Ammon's horn (tissue), 1 donor: Measurements from ENCODE around the gene WNK1.
"Not testable (repeated sequence)": the region's sequence is repeated elsewhere in the genome, so short reads cannot be mapped to it uniquely, and the experiment has no call there.

Source experiments
- DNase-seq: peaks from one replicate; pipeline ENCODE4 v3.0.0-alpha.2; 2016; ENCODE audit warnings: low spot score

The WNK1 gene

GRCh38 chr12:749751-750270, 2.6 kb upstream of the WNK1 start:
- DNase-seq, result peak; percentile 4

- DNase-seq, result peak; percentile 15
These were observed 1.8 kb upstream of the WNK1 start for GRCh38 chr12:750366-751191.

GRCh38 chr12:751192-751998, 984 bp upstream of the WNK1 start:
- peak; percentile 96 for DNase-seq

GRCh38 chr12:752695-753610, 574 bp downstream of the WNK1 start:
- peak; percentile 47 for DNase-seq

- DNase-seq, result peak; percentile 34
These were observed 1.5 kb downstream of the WNK1 start for GRCh38 chr12:753611-754472.

- peak; percentile 42 for DNase-seq
These were observed 2.1 kb downstream of the WNK1 start for GRCh38 chr12:754473-754820.

- DNase-seq, result peak; percentile 16
These were observed 2.6 kb downstream of the WNK1 start for GRCh38 chr12:754851-755562.

- DNase-seq, result no peak
These were observed 7.2 kb downstream of the WNK1 start for GRCh38 chr12:759628-760027.

GRCh38 chr12:761256-761655, 8.9 kb downstream of the WNK1 start:
- DNase-seq, result no peak

GRCh38 chr12:765840-766239, 13.5 kb downstream of the WNK1 start:
- DNase-seq, result no peak

- no peak for DNase-seq
These were observed 16.1 kb downstream of the WNK1 start for GRCh38 chr12:768434-768833.

- DNase-seq, result no peak
These were observed 18.1 kb downstream of the WNK1 start for GRCh38 chr12:770479-770878.

- DNase-seq, result no peak
These were observed 19.8 kb downstream of the WNK1 start for GRCh38 chr12:772056-772697.

GRCh38 chr12:774051-774614, 21.8 kb downstream of the WNK1 start:
- DNase-seq, result no peak

GRCh38 chr12:775973-776771, 23.8 kb downstream of the WNK1 start:
- not testable (repeated sequence) for DNase-seq

GRCh38 chr12:776772-777373, 24.5 kb downstream of the WNK1 start:
- not testable (repeated sequence) for DNase-seq

GRCh38 chr12:777550-778047, 25.2 kb downstream of the WNK1 start:
- no peak for DNase-seq

GRCh38 chr12:778615-779014, 26.2 kb downstream of the WNK1 start:
- no peak for DNase-seq
